GM08714 (cell line): ENCODE measurements around the gene NXN.
"Not testable (repeated sequence)": the region's sequence is repeated elsewhere in the genome, so short reads cannot be mapped to it uniquely, and the experiment has no call there.

ENCODE experiments used
- H3K4me3 ChIP-seq: fragments of 200-500 bp; sonication (Bioruptor generic); 2 replicates; pipeline ENCODE4 v1.5.1; 2014; ENCODE audit warnings: mild to moderate bottlenecking, low read length, inconsistent platforms
- ZNF274 ChIP-seq: IDR thresholded peaks from 2 replicates; pipeline ENCODE4 v1.6.1; 2012; ENCODE audit warnings: mild to moderate bottlenecking, low read depth, low read length

NXN gene

GRCh38 chr17:828761-829160 lies 150.8 kb downstream of the NXN start:
- H3K4me3 ChIP-seq, result no peak overlapping the region
- TF ChIP-seq ZNF274, result no peak

- TF ChIP-seq ZNF274, result no peak
- H3K4me3 ChIP-seq, result no peak overlapping the region
Observed at GRCh38 chr17:826778-827177, 152.8 kb downstream of the NXN start.

DNA sequence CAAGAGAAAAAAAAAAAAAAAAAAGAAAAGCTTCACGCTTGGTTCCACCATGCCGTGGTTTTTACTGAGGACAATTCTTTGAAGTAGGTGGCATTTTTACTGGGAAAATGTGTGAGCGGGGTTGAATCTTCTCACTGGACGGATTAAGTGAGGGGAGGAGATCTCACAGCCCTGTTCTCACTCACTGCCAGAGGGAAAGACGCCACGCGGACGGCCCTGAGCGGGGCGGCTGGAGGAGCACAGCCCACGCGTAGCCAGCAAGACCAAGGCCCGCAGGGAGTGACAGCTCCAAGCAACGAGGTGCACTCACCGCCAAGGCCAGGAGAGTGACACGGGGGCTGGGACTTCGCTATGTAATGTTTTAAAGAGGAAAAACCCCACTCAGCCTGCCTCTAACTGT lies 154.4 kb downstream of the NXN start:
- no peak for TF ChIP-seq ZNF274
- H3K4me3 ChIP-seq, result no peak overlapping the region

DNA sequence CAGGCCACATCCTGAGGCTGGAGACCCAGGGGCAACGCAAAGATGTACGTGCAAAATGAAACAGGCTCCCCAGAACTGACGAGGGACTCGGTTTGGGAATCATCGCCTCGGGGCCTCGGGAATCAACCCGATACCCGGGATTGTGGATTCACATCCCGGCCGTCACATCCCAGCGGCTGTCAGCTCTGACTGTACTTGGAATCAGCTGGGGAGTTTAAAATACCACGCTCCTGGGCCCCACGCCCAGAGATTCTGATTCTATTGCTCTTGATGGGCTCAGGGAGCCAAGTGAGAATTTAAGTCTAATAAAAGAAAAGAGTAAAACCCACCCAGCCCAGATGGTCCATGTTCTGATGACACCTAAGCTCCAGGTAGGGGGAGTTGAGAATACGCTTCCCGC lies 155.2 kb downstream of the NXN start:
- no peak overlapping the region for H3K4me3 ChIP-seq

DNA sequence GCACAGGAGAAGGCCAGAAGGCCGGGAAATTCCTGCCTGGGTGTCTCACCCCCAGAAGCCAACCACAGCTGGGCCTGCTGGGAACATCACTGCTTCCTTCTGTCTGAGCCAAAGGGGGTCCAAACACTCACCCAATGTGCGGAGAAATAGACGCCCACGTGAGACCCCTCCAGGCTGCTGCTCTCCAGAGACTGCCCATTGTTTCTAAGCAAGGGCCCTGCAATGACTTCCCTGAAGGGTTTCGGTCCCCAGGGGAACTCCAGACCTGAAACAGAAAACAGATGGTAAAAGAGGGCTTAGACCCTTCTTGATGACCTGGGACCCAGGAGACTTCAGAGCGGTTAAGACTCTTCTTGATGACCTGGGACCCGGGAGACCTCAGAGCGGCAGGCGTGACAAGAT lies 156.1 kb downstream of the NXN start:
- TF ChIP-seq ZNF274, result no peak
- no peak overlapping the region for H3K4me3 ChIP-seq

More for the DNA sequence above, 155.2 kb downstream of the NXN start:
- TF ChIP-seq ZNF274, result no peak

DNA sequence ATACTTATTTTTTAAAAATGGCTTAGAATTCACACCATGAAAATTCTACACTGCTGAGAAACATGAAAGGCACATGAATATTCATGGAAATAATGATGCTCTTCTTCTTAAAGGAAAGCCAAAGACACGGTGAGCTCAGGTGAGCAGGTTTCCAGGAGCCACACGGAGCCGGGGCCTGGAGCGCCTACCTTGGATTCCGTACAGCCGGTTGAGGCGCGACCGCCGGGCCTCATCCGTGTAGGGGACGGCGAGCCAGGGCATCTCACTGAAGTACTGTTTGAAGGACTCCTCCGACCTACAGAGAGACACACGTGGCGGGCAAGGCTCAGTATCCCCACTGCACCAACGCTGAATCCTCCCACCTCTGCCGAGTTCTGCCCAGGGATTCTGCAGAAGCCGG lies 160.3 kb downstream of the NXN start:
- H3K4me3 ChIP-seq, result no peak overlapping the region
- no peak for TF ChIP-seq ZNF274

DNA sequence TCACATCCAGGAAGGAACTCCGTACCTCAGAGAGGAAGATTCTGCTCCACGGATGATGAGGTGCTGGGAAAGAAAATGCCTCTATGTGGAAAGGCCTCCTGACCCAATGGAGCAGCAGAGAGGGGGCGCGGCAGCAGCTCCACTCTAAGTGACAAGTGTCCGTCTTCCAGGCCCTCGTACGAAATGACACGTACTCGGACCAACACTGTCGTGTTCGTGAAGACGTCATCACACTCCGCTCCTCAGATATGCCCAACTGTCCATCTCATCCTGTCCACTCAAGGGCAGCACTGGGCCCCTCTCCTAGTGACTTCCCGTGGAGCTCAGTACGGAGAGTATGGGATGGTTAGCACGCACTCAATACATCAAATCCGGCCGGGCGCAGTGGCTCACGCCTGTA lies 165.2 kb downstream of the NXN start:
- TF ChIP-seq ZNF274, result no peak
- H3K4me3 ChIP-seq, result no peak overlapping the region

- H3K4me3 ChIP-seq, result no peak overlapping the region
Observed at GRCh38 chr17:812638-813204, 166.9 kb downstream of the NXN start.

DNA sequence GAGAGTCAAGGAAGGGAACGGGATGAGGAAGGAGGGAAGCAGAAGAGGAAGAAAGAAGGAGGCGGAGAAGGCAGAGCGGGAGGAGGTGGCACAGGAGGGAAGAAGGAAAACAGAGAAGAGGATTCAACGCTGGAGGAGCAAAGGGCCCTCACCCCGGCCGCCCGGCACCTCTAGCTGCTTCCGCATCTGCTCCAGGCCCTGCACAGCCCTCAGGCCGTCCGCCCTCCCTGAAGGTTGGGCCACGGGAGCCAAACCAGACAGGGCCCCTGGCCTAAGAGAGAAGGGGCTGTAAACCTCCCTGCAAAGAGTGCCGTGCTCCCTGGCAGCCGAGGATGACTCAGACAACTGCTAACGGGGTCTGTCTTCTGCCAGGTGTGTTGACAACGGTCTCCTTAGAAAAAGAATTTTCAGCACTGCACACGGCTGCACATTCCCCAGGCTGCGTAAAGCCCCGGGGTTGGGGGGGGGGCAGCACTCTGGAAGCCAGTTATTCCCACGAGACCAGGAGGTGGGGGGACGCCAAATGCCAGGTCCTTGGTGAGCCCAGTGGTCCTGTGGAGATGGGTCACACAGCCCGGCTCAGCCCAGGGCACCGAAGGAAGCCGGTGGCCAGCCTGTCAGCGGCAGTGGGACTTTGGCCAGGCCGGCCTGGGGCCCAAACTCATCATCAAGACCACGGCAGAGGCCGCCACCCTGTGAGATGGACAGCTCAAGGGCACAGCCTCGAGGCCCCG lies 168.4 kb downstream of the NXN start:
- TF ChIP-seq ZNF274, result no peak
- H3K4me3 ChIP-seq, result no peak overlapping the region

More at GRCh38 chr17:812638-813204, 166.9 kb downstream of the NXN start:
- no peak for TF ChIP-seq ZNF274

GRCh38 chr17:807523-808294 lies 171.9 kb downstream of the NXN start:
- no peak overlapping the region for H3K4me3 ChIP-seq
- no peak for TF ChIP-seq ZNF274

- TF ChIP-seq ZNF274, result no peak
- H3K4me3 ChIP-seq, result no peak overlapping the region
Observed at GRCh38 chr17:806781-807522, 172.6 kb downstream of the NXN start.

DNA sequence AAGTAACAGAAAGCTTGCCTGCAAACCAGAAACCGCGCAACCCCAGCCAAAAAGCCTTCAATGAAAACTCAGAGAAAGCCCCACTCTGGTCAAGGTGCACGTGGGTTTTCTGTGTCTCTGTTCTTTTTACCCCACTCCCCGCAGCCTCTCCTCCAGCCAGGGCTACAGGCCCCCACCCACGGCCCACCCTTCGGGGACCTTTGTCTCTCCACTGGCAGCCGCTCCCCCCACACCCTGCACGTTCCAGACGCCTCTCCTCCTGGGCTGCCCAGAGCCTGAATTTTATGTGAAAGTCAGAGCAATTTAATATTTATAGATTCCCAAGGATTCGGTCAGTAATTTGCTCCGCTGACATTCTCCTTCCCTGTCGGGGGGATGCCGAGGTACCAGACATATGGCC lies 173.2 kb downstream of the NXN start:
- H3K4me3 ChIP-seq, result no peak overlapping the region
- TF ChIP-seq ZNF274, result no peak

GRCh38 chr17:805886-806285 lies 173.7 kb downstream of the NXN start:
- H3K4me3 ChIP-seq, result not testable (repeated sequence)
